Gastrocnemius medialis (tissue), 4 donors: ENCODE results near the gene DENND1A. TPM values are rescaled to one million over a fixed set of nuclear protein-coding genes. Genes with fewer than 3 reads are reported as not detected.
A peak's percentile ranks its signal among the peaks of the same experiment; 100 is the strongest.
"Not testable (repeated sequence)": the region's sequence is repeated elsewhere in the genome, so short reads cannot be mapped to it uniquely, and the experiment has no call there.

Source experiments
- ATAC-seq, 2 donors: fragments of 150-250 bp; one replicate each; pipeline ENCODE4 v1.9.1; 2016
- DNase-seq, 2 donors: peaks; one replicate each; pipeline ENCODE4 v3.0.0-alpha.2; 2019
- H3K27ac ChIP-seq, 4 donors: fragments of 200-600 bp; sonication (generic); 1 replicate in 1 of 4; 2 replicates in 3 of 4; pipeline ENCODE4 v1.5.1; 2016 to 2018; ENCODE audit warnings: mild to moderate bottlenecking in 2 of 4, moderate library complexity in 1 of 4
- H3K27me3 ChIP-seq, 3 donors: fragments of 200-600 bp; sonication (generic) in 2 of 3; 1 replicate in 1 of 3; 2 replicates in 2 of 3; pipeline versions ENCODE4 v1.5.1 to v1.6.0; 2016 to 2019; ENCODE audit warnings: mild to moderate bottlenecking in 1 of 3, moderate library complexity in 1 of 3
- H3K36me3 ChIP-seq, 2 donors: fragments of 200-600 bp; sonication (generic) in 1 of 2; one replicate each; pipeline ENCODE4 v1.5.1; 2017 to 2018
- H3K4me1 ChIP-seq, 2 donors: fragments of 200-600 bp; sonication (generic) in 1 of 2; one replicate each; pipeline ENCODE4 v1.5.1; 2016 to 2017; ENCODE audit warnings: mild to moderate bottlenecking in 2 of 2
- H3K4me3 ChIP-seq, 4 donors: fragments of 200-600 bp; sonication (generic) in 3 of 4; 1 replicate in 1 of 4; 2 replicates in 3 of 4; pipeline ENCODE4 v1.5.1; 2016 to 2019; ENCODE audit warnings: mild to moderate bottlenecking in 2 of 4
- H3K9me3 ChIP-seq, 3 donors: fragments of 200-600 bp; sonication (generic) in 2 of 3; 1 replicate in 1 of 3; 2 replicates in 2 of 3; pipeline ENCODE4 v1.5.1; 2016 to 2019
- POLR2A ChIP-seq, 2 donors: fragments of 450-650 bp; IDR thresholded peaks; one replicate each; pipeline ENCODE4 v1.6.1; 2017; ENCODE audit warnings: antibody characterized with exemption in 2 of 2, mild to moderate bottlenecking in 2 of 2, moderate library complexity in 2 of 2
- in situ Hi-C, 4 donors: fragments of 200-750 bp; cut with MboI; loops; one replicate each; pipeline versions ENCODE4 v1.15.0 to v1.8.0; 2017; ENCODE audit warnings: low sequenced_read_pairs in 4 of 4
- intact Hi-C: fragments of 100-400 bp; cut with DNase I; formaldehyde crosslinking; loops from one replicate; pipeline ENCODE4 v1.15.1; 2023; ENCODE audit warnings: low total_unique reads
- total RNA-seq, 4 donors: library from RNA; depleted of rRNA; stranded (reverse); fragments of >200 nt; gene quantifications; one replicate each; pipeline versions ENCODE4 v1.1.0 to v1.2.3, GENCODE V29; 2016
- TF ChIP-seq, protein P1 (sequence below), 5 experiments: fragments of 450-650 bp in 3 of 5; fragments of 200-600 bp in 2 of 5; sonication (generic) in 2 of 5; IDR thresholded peaks in 4 of 5; conservative IDR thresholded peaks in 1 of 5; 1 replicate in 4 of 5; 2 replicates in 1 of 5; pipeline ENCODE4 v1.5.1; 2016 to 2019; ENCODE audit warnings: antibody characterized with exemption in 5 of 5, mild to moderate bottlenecking in 3 of 5, moderate library complexity in 3 of 5

Gene DENND1A
- total RNA-seq, 4 donors from 2014 or later: 14.1 to 24.6 (median 16.4) TPM

DNA sequence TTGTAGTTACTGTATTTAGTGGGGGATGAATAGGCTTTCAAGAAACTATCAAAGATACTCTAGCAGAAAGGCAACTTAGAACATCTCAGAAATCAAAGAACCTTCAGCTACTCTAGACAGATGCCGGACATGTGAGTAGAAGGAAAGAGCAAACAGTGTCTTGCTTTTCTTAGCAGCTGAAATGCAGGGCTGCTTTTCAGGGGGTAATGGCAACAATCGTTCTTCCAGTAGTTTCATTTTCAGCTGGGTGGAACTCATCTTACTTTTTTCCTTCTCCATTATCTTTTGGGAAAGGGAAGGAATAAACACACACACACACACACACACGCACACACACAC lies 292.4 kb downstream of the DENND1A start:
- intact Hi-C loops (no loop called here), in situ Hi-C loops (no loop called here)
- ATAC-seq (no peak), DNase-seq (no peak)
- TF ChIP-seq, protein P1, sequence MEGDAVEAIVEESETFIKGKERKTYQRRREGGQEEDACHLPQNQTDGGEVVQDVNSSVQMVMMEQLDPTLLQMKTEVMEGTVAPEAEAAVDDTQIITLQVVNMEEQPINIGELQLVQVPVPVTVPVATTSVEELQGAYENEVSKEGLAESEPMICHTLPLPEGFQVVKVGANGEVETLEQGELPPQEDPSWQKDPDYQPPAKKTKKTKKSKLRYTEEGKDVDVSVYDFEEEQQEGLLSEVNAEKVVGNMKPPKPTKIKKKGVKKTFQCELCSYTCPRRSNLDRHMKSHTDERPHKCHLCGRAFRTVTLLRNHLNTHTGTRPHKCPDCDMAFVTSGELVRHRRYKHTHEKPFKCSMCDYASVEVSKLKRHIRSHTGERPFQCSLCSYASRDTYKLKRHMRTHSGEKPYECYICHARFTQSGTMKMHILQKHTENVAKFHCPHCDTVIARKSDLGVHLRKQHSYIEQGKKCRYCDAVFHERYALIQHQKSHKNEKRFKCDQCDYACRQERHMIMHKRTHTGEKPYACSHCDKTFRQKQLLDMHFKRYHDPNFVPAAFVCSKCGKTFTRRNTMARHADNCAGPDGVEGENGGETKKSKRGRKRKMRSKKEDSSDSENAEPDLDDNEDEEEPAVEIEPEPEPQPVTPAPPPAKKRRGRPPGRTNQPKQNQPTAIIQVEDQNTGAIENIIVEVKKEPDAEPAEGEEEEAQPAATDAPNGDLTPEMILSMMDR (IDR thresholded peaks at IDR 0.05 in 4 of 5, conservative IDR thresholded peaks at IDR 0.05 in 1 of 5): no peak
- no peak for TF ChIP-seq POLR2A (IDR thresholded peaks at IDR 0.05)
- Histone ChIP-seq H3K36me3 (no peaks in the 10 kb centered on the region), H3K4me3 (peak overlapping the region in 2 of 4 donors; percentile 18 to 26), H3K27ac (no peak overlapping the region), H3K4me1 (no peaks in the 10 kb centered on the region), H3K9me3 (no peaks in the 10 kb centered on the region), H3K27me3 (no peaks in the 10 kb centered on the region)

DNA sequence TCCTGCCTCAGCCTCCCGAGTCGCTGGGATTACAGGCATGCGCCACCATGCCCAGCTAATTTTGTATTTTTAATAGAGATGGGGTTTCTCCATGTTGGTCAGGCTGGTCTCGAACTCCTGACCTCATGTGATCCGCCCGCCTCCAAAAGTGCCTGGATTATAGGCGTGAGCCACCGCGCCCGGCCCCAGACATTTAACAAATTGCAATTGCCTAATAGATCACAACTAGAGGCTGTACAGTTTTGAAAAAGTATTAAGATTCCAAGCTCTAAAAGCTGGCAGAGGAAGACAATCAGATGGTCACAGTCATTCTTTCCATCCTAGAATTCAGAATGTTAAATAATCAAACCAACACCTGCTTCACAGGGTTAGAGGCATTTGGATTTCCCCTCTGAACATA lies 293.1 kb downstream of the DENND1A start:
- H3K27ac ChIP-seq, H3K4me3 ChIP-seq, H3K4me1 ChIP-seq, ATAC-seq, H3K36me3 ChIP-seq, H3K9me3 ChIP-seq, H3K27me3 ChIP-seq, intact Hi-C loops, DNase-seq, in situ Hi-C loops: not testable (repeated sequence)

- H3K9me3 ChIP-seq: no peaks in the 10 kb centered on the region
- no peak overlapping the region for H3K4me3 ChIP-seq
- H3K36me3 ChIP-seq: peaks cover 0 to 15% of the 10 kb centered on the region in 2 donors
- ATAC-seq: no peak
- H3K27ac ChIP-seq: no peak overlapping the region
- TF ChIP-seq, protein P1 (IDR thresholded peaks at IDR 0.05 in 4 of 5, conservative IDR thresholded peaks at IDR 0.05 in 1 of 5): no peak
- TF ChIP-seq POLR2A (IDR thresholded peaks at IDR 0.05): no peak
- no peaks in the 10 kb centered on the region for H3K27me3 ChIP-seq
- in situ Hi-C loops: no loop called here
- intact Hi-C loops: no loop called here
- no peak for DNase-seq
- H3K4me1 ChIP-seq: no peaks in the 10 kb centered on the region
These were observed 298.1 kb downstream of the DENND1A start for GRCh38 chr9:123631862-123632261.

DNA sequence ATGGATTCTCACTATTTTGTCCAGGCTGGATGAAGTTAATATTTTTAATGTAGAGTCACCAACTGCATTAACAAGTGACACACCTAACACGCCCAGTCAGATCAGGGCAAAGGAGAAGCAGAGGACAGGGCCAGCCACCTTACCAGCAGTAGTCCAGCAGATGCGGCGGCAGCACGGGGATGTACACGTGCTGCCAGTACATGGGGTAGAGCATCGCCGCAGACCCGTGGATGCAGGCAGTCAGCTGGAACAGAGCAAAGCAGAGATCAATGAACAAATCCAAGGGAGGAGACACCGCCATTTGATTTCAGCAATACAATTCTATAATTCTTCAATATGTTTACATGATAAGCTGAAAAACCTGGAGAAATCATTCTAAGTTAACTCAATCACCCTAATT lies 299.7 kb downstream of the DENND1A start:
- H3K27me3 ChIP-seq: no peaks in the 10 kb centered on the region
- no peak for DNase-seq
- peaks cover 0 to 15% of the 10 kb centered on the region in 2 donors for H3K36me3 ChIP-seq
- no peaks in the 10 kb centered on the region for H3K4me1 ChIP-seq
- intact Hi-C loops (no loop called here), in situ Hi-C loops (no loop called here)
- TF ChIP-seq, protein P1 (IDR thresholded peaks at IDR 0.05 in 4 of 5, conservative IDR thresholded peaks at IDR 0.05 in 1 of 5): no peak
- TF ChIP-seq POLR2A (IDR thresholded peaks at IDR 0.05): no peak
- ATAC-seq: no peak
- no peak overlapping the region for H3K27ac ChIP-seq
- no peak overlapping the region for H3K4me3 ChIP-seq
- no peaks in the 10 kb centered on the region for H3K9me3 ChIP-seq

GRCh38 chr9:123629531-123629930 lies 300.4 kb downstream of the DENND1A start:
- intact Hi-C loops (no loop called here), in situ Hi-C loops (no loop called here)
- no peak overlapping the region for H3K27ac ChIP-seq

More at GRCh38 chr9:123629531-123629930, 300.4 kb downstream of the DENND1A start:
- Histone ChIP-seq H3K36me3 (peaks cover 0 to 15% of the 10 kb centered on the region in 2 donors), H3K27me3 (no peaks in the 10 kb centered on the region), H3K4me3 (no peak overlapping the region), H3K9me3 (no peaks in the 10 kb centered on the region), H3K4me1 (no peaks in the 10 kb centered on the region)
- DNase-seq: no peak
- no peak for ATAC-seq
- TF ChIP-seq, protein P1 (IDR thresholded peaks at IDR 0.05 in 4 of 5, conservative IDR thresholded peaks at IDR 0.05 in 1 of 5): no peak
- no peak for TF ChIP-seq POLR2A (IDR thresholded peaks at IDR 0.05)
